ENCODE data around the gene SLF2.

Gene SLF2

GRCh38 chr10:100894033-100894432 lies 18.7 kb upstream of the SLF2 start:
- H3K4me3 ChIP-seq (ENCODE audit: low read depth, low read length) = no peak overlapping the region
- TF ChIP-seq CTCF (IDR thresholded peaks at IDR 0.05; ENCODE audit: low read depth, low read length) = no peak

GRCh38 chr10:100894589-100895294 lies 18.0 kb upstream of the SLF2 start:
- H3K4me3 ChIP-seq (ENCODE audit: low read depth, low read length) = no peak overlapping the region
- TF ChIP-seq CTCF (IDR thresholded peaks at IDR 0.05; ENCODE audit: low read depth, low read length) = no peak

GRCh38 chr10:100895346-100895745 lies 17.4 kb upstream of the SLF2 start:
- H3K4me3 ChIP-seq (ENCODE audit: low read depth, low read length) = no peak overlapping the region
- TF ChIP-seq CTCF (IDR thresholded peaks at IDR 0.05; ENCODE audit: low read depth, low read length) = no peak

- TF ChIP-seq CTCF (IDR thresholded peaks at IDR 0.05; ENCODE audit: low read depth, low read length) = no peak
- no peak overlapping the region for H3K4me3 ChIP-seq (ENCODE audit: low read depth, low read length)
These were observed 16.9 kb upstream of the SLF2 start for GRCh38 chr10:100895896-100896295.

GRCh38 chr10:100896876-100897461 lies 15.8 kb upstream of the SLF2 start:
- no peak for TF ChIP-seq CTCF (IDR thresholded peaks at IDR 0.05; ENCODE audit: low read depth, low read length)
- H3K4me3 ChIP-seq (ENCODE audit: low read depth, low read length) = no peak overlapping the region

- no peak for TF ChIP-seq CTCF (IDR thresholded peaks at IDR 0.05; ENCODE audit: low read depth, low read length)
- H3K4me3 ChIP-seq (ENCODE audit: low read depth, low read length) = no peak overlapping the region
These were observed 14.8 kb upstream of the SLF2 start for GRCh38 chr10:100897976-100898375.

GRCh38 chr10:100899171-100899570 lies 13.6 kb upstream of the SLF2 start:
- H3K4me3 ChIP-seq (ENCODE audit: low read depth, low read length) = no peak overlapping the region
- TF ChIP-seq CTCF (IDR thresholded peaks at IDR 0.05; ENCODE audit: low read depth, low read length) = no peak
